SU-DHL-6 (cell line): ENCODE results near the gene NEIL1.
"Not testable (repeated sequence)": the region's sequence is repeated elsewhere in the genome, so short reads cannot be mapped to it uniquely, and the experiment has no call there.

Experiments
- H2AFZ ChIP-seq: fragments of 200-600 bp; sonication (generic); 2 replicates; pipeline ENCODE4 v1.6.1; 2014; ENCODE audit warnings: low read depth, mild to moderate bottlenecking, moderate library complexity, mixed read lengths, antibody characterized with exemption, low read length; ENCODE audit not compliant: severe bottlenecking
- H3F3A ChIP-seq: fragments of 200-600 bp; shearing (Covaris generic); 2 replicates; pipeline ENCODE4 v1.6.0; 2016; ENCODE audit warnings: antibody characterized with exemption, mild to moderate bottlenecking; ENCODE audit not compliant: insufficient read depth
- H3K27ac ChIP-seq: fragments of 200-600 bp; sonication (generic); 2 replicates; pipeline ENCODE4 v1.5.1; 2016; ENCODE audit warnings: low read depth, mild to moderate bottlenecking, low read length, moderate library complexity, mixed read lengths
- H3K27me3 ChIP-seq: fragments of 200-600 bp; sonication (generic), shearing (Covaris generic); 2 replicates; pipeline ENCODE4 v1.6.0; 2014; ENCODE audit warnings: mild to moderate bottlenecking, low read length
- H3K36me3 ChIP-seq: fragments of 200-600 bp; sonication (generic); 2 replicates; pipeline ENCODE4 v1.6.1; 2014; ENCODE audit warnings: mild to moderate bottlenecking, low read length, mixed read lengths
- H3K4me2 ChIP-seq: fragments of 300-600, 200-600 bp; shearing (Covaris generic), sonication (generic); 2 replicates; pipeline ENCODE4 v1.6.0; 2014; ENCODE audit warnings: low read length, low read depth, mild to moderate bottlenecking; ENCODE audit not compliant: poor library complexity, severe bottlenecking
- H3K4me3 ChIP-seq: fragments of 200-600 bp; sonication (generic); 2 replicates; pipeline ENCODE4 v1.5.1; 2014; ENCODE audit warnings: antibody characterized with exemption, low read length, mild to moderate bottlenecking, mixed read lengths; ENCODE audit not compliant: insufficient read depth, poor library complexity, severe bottlenecking
- H3K79me2 ChIP-seq: fragments of 200-600 bp; sonication (generic); 2 replicates; pipeline ENCODE4 v1.6.1; 2014; ENCODE audit warnings: mild to moderate bottlenecking, low read length, moderate library complexity; ENCODE audit not compliant: insufficient read depth
- H3K9ac ChIP-seq: fragments of 200-600 bp; sonication (generic); 2 replicates; pipeline ENCODE4 v1.7.0; 2014; ENCODE audit warnings: mild to moderate bottlenecking, low read length
- H3K9me2 ChIP-seq: fragments of 200-600 bp; sonication (generic); replicated peaks from 2 replicates; pipeline ENCODE4 v1.6.1; 2014; ENCODE audit warnings: low read length; ENCODE audit not compliant: insufficient read depth
- H3K9me3 ChIP-seq: fragments of 200-600 bp; sonication (generic); 2 replicates; pipeline ENCODE4 v1.6.1; 2014; ENCODE audit warnings: low read length, mixed read lengths; ENCODE audit not compliant: insufficient read depth
- H4K20me1 ChIP-seq: fragments of 200-600 bp; sonication (generic); 2 replicates; pipeline ENCODE4 v1.6.1; 2014; ENCODE audit warnings: low read depth, mild to moderate bottlenecking, antibody characterized with exemption, low read length, moderate library complexity, mixed read lengths
- EZH2phosphoT487 ChIP-seq: fragments of 200-600 bp; sonication (generic), shearing (Covaris generic); conservative IDR thresholded peaks from 2 replicates; pipeline ENCODE4 v1.6.1; 2018; ENCODE audit warnings: mild to moderate bottlenecking, antibody characterized with exemption, low read length, moderate library complexity, mixed read lengths
- TF ChIP-seq, protein P1 (sequence below): fragments of 200-600 bp; sonication (generic); IDR thresholded peaks from one replicate; pipeline ENCODE4 v1.5.1; 2017; ENCODE audit warnings: antibody characterized with exemption, mild to moderate bottlenecking, low read length, moderate library complexity; ENCODE audit not compliant: insufficient read depth, poor library complexity, severe bottlenecking

Gene NEIL1

DNA sequence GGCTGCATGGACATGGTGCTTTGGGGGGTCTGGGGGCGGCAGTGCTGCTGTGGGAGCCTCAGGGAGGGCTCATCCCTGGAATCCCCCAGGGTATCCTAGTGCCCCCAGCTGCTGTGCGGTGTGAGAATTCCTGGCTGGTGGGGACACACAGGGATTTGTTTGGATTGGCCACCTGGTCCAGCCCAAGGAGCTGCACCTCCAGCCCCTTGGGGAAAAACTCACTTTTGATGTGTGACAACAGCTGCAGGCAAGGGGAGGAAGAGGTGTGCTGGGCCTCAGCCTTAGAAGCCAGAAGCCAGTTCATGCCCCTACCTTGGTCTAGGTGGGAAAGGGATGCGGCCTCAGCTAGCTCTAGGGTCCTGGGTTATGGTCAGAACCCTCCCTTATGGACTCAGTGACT lies 19.3 kb upstream of the NEIL1 start:
- Histone ChIP-seq H3K4me3 (no peak overlapping the region), H3K27me3 (no peaks in the 10 kb centered on the region), H3K9me3 (no peaks in the 10 kb centered on the region), H3K9me2 (no peaks in the 10 kb centered on the region), H3K4me2 (no peak overlapping the region), H3K27ac (no peak overlapping the region), H3K36me3 (no peaks in the 10 kb centered on the region), H3K79me2 (no peaks in the 10 kb centered on the region), H4K20me1 (no peaks in the 10 kb centered on the region), H3K9ac (no peak overlapping the region), H2AFZ (no peak overlapping the region), H3F3A (no peaks in the 10 kb centered on the region)
- TF ChIP-seq, protein P1, sequence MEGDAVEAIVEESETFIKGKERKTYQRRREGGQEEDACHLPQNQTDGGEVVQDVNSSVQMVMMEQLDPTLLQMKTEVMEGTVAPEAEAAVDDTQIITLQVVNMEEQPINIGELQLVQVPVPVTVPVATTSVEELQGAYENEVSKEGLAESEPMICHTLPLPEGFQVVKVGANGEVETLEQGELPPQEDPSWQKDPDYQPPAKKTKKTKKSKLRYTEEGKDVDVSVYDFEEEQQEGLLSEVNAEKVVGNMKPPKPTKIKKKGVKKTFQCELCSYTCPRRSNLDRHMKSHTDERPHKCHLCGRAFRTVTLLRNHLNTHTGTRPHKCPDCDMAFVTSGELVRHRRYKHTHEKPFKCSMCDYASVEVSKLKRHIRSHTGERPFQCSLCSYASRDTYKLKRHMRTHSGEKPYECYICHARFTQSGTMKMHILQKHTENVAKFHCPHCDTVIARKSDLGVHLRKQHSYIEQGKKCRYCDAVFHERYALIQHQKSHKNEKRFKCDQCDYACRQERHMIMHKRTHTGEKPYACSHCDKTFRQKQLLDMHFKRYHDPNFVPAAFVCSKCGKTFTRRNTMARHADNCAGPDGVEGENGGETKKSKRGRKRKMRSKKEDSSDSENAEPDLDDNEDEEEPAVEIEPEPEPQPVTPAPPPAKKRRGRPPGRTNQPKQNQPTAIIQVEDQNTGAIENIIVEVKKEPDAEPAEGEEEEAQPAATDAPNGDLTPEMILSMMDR = no peak
- no peak for TF ChIP-seq EZH2phosphoT487

DNA sequence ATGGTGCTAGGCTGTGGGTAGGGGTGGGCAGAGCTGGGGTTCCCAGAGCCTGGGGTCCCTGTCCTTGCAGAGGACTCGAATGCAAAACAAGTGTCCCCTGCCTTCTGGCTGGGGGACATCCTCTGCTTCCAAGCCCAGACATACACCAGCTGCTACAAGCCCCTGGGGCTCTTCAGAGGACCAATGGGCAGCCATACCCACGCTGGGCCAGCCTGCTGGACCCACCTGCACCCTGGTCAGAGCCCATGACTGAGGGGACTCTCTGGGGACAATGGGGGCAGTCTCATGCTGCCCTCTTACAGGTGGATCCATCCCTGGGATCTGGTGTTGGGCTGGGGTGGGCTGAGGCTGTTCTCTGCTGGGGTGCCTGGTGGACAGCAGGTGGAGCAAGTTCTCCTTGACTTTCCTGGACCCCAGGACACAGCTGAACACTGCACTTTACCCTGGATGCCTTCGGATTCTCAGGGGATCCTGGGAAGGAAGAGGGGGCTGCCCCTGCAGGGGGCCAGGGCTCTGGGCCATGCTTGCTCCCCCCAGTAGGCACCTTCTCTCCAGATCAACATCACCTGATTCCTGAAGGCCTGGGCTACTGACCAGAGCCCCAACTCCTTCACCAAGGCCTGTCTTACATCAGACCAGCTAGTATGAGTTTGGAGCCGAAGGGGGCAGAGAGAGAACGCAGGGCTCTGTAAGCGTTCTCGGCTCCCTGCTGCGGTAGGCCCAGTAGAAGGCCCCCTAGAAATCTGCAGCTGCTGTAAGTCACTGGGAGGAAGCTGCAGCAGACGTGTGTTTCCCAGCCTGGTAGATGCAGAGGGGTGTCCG lies 18.1 kb upstream of the NEIL1 start:
- Histone ChIP-seq H3K9ac (no peak overlapping the region), H2AFZ (no peak overlapping the region), H3K27ac (no peak overlapping the region), H3K9me3 (no peaks in the 10 kb centered on the region), H3K27me3 (no peaks in the 10 kb centered on the region), H3F3A (no peaks in the 10 kb centered on the region), H3K36me3 (no peaks in the 10 kb centered on the region), H3K4me2 (no peak overlapping the region), H3K4me3 (no peak overlapping the region), H3K9me2 (no peaks in the 10 kb centered on the region), H4K20me1 (no peaks in the 10 kb centered on the region), H3K79me2 (no peaks in the 10 kb centered on the region)
- TF ChIP-seq, protein P1 = no peak
- TF ChIP-seq EZH2phosphoT487 = no peak

DNA sequence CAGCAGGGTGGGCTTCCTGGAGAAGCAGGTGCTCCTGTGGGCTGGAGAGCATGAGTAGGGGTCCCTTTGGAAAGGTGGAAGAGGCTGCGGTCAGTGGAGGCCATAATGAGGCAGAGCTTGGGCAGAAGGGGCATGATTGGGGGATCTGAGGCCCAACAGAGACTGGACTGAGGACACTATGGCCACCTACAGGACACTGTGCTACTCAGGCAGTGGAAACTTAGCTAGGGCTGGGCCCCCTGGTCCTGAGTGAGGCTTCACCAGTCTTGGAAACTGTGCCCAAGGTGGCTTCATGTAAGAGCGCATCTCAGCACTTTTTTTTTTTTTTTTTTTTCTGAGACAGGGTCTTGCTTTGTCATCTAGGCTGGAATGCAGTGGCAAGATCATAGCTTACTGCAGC lies 17.3 kb upstream of the NEIL1 start:
- H3K27me3 ChIP-seq = no peaks in the 10 kb centered on the region

DNA sequence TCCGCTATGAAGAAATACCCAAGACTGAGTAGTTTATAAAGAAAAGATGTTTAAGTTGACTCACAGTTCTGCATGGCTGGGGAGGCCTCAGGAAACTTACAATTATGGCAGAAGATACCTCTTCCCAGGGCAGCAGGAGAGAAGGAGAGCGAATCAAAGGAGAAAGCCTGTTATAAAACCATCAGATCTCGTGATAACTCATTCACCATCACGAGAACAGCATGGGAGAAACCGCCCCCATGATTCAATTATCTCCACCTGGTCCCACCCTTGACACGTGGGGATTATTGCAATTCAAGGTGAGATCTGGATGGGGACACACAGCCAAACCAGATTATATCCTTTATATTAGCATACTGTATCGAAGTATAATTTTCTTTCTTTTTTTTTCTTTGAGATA lies 14.7 kb upstream of the NEIL1 start:
- H2AFZ ChIP-seq, H3K79me2 ChIP-seq, H3K27me3 ChIP-seq, H3K36me3 ChIP-seq, H3K27ac ChIP-seq, H4K20me1 ChIP-seq, H3K4me2 ChIP-seq, H3F3A ChIP-seq, H3K9ac ChIP-seq, H3K9me3 ChIP-seq, H3K9me2 ChIP-seq, H3K4me3 ChIP-seq: not testable (repeated sequence)

More for the DNA sequence above, 17.3 kb upstream of the NEIL1 start:
- H3K79me2 ChIP-seq = no peaks in the 10 kb centered on the region
- no peak overlapping the region for H3K4me2 ChIP-seq
- no peaks in the 10 kb centered on the region for H3F3A ChIP-seq
- no peak overlapping the region for H3K9ac ChIP-seq
- H4K20me1 ChIP-seq = no peaks in the 10 kb centered on the region
- no peak overlapping the region for H2AFZ ChIP-seq
- TF ChIP-seq, protein P1 = no peak
- TF ChIP-seq EZH2phosphoT487 = no peak
- no peaks in the 10 kb centered on the region for H3K36me3 ChIP-seq
- H3K4me3 ChIP-seq = no peak overlapping the region
- no peak overlapping the region for H3K27ac ChIP-seq
- no peaks in the 10 kb centered on the region for H3K9me2 ChIP-seq
- no peaks in the 10 kb centered on the region for H3K9me3 ChIP-seq

DNA sequence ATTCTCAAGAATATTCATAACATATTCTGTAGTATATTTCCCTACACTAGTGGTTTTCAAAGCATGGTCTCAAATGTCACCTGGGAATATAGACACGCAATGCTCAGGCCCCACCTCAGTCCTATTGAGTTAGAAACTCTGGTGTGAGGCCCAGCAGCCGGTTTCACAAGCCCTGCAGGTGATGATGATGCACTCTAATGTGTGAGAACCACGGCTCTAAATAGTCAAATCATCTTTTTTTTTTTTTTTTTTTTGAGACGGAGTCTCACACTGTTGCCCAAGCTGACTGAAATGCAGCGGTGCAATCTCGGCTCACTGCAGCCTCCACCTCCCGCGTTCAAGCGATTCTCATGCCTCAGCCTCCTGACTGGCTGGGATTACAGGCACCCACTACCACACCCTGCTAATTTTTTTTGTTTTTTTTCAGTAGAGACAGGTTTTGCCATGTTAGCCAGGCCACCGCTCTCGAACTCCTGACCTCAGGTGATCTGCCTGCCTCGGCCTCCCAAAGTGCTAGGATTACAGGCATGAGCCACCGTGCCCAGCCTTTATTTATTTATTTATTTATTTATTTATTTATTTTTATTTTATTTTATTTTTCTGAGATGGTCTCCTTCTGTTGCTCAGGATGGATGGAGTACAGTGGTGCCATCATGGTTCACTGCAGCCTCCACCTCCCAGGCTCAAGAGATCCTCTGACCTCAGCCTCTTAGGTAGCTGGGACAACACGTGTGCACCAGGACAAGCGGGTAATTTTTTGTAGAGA lies 13.0 kb upstream of the NEIL1 start:
- H3K79me2 ChIP-seq, H3F3A ChIP-seq, H2AFZ ChIP-seq, H3K36me3 ChIP-seq, H3K4me3 ChIP-seq, H3K27ac ChIP-seq, H3K9me3 ChIP-seq, H3K9me2 ChIP-seq, H3K4me2 ChIP-seq, H3K27me3 ChIP-seq, H4K20me1 ChIP-seq, H3K9ac ChIP-seq: not testable (repeated sequence)
